GM19324 (cell line): ENCODE measurements around the gene PIGS.

ENCODE experiments used
- ATAC-seq: cut with Tn5 transposase; IDR thresholded peaks from one replicate; pipeline ENCODE4 v1.9.1; 2021; ENCODE audit warnings: mild to moderate bottlenecking, moderate library complexity; ENCODE audit not compliant: unreplicated experiment, low FRiP score

Gene PIGS

GRCh38 chr17:28551421-28552175 is 19.7 kb downstream of the PIGS start:
- no peak for ATAC-seq

- ATAC-seq: no peak
Measured at GRCh38 chr17:28550858-28551257, 20.5 kb downstream of the PIGS start.

GRCh38 chr17:28549236-28550132 is 21.8 kb downstream of the PIGS start:
- no peak for ATAC-seq

GRCh38 chr17:28548417-28549130 is 22.8 kb downstream of the PIGS start:
- no peak for ATAC-seq

- peak; percentile 40 for ATAC-seq
Measured at GRCh38 chr17:28547623-28548416, 23.5 kb downstream of the PIGS start.

- ATAC-seq: no peak
Measured at GRCh38 chr17:28547096-28547622, 24.2 kb downstream of the PIGS start.

GRCh38 chr17:28545787-28546415 is 25.4 kb downstream of the PIGS start:
- no peak for ATAC-seq

- no peak for ATAC-seq
Measured at GRCh38 chr17:28545141-28545503, 26.2 kb downstream of the PIGS start.

- no peak for ATAC-seq
Measured at GRCh38 chr17:28544402-28545140, 26.8 kb downstream of the PIGS start.

- ATAC-seq: no peak
Measured at GRCh38 chr17:28541439-28541838, 29.9 kb downstream of the PIGS start.

- no peak for ATAC-seq
Measured at GRCh38 chr17:28540231-28540630, 31.1 kb downstream of the PIGS start.

GRCh38 chr17:28538296-28538895 is 32.9 kb downstream of the PIGS start:
- no peak for ATAC-seq

- no peak for ATAC-seq
Measured at GRCh38 chr17:28537219-28537610, 34.1 kb downstream of the PIGS start.

- no peak for ATAC-seq
Measured at GRCh38 chr17:28536532-28537218, 34.6 kb downstream of the PIGS start.

GRCh38 chr17:28534740-28535375 is 36.5 kb downstream of the PIGS start:
- no peak for ATAC-seq

GRCh38 chr17:28533091-28533807 is 38.1 kb downstream of the PIGS start:
- ATAC-seq: no peak
